BLaER1 treated with 17β-estradiol and CSF1 and Interleukin-3, amounts not matched to agents 10 nM and 100 nM (cell line): ENCODE data around the gene GPATCH1.

ENCODE experiments used
- H3K27ac ChIP-seq, 11 experiments: shearing (Covaris generic); formaldehyde crosslinking; 2 replicates each; pipeline ENCODE4 v1.8.1; 2022
- H3K27me3 ChIP-seq, 11 experiments: shearing (Covaris generic); formaldehyde crosslinking; 2 replicates each; pipeline ENCODE4 v1.8.1; 2022
- H3K36me3 ChIP-seq, 11 experiments: shearing (Covaris generic); formaldehyde crosslinking; 2 replicates each; pipeline ENCODE4 v1.8.1; 2022
- H3K4me1 ChIP-seq, 10 experiments: shearing (Covaris generic); formaldehyde crosslinking; 2 replicates each; pipeline ENCODE4 v1.8.1; 2022
- H3K4me2 ChIP-seq, 11 experiments: shearing (Covaris generic); formaldehyde crosslinking; 2 replicates each; pipeline ENCODE4 v1.8.1; 2022
- H3K4me3 ChIP-seq, 10 experiments: shearing (Covaris generic); formaldehyde crosslinking; 2 replicates each; pipeline ENCODE4 v1.8.1; 2022
- H3K9ac ChIP-seq, 11 experiments: shearing (Covaris generic); formaldehyde crosslinking; 2 replicates each; pipeline ENCODE4 v1.8.1; 2022
- H3K9me3 ChIP-seq, 11 experiments: shearing (Covaris generic); formaldehyde crosslinking; replicated peaks in 1 of 11; 2 replicates each; pipeline ENCODE4 v1.8.1; 2022
- H4K20me1 ChIP-seq, 11 experiments: shearing (Covaris generic); formaldehyde crosslinking; 2 replicates each; pipeline ENCODE4 v1.8.1; 2022
- Cebpa-rat ChIP-seq, 11 experiments: shearing (Covaris generic); IDR thresholded peaks; 2 replicates each; pipeline ENCODE4 v1.8.1; 2022

Gene GPATCH1

GRCh38 chr19:33096005-33096404 is 15.0 kb downstream of the GPATCH1 start:
- Histone ChIP-seq H4K20me1 (peaks cover 0 to 7% (median 0%) of the 10 kb centered on the region in 11 experiments; a peak in 3 of 22 replicates), H3K9ac (no peak overlapping the region), H3K36me3 (peaks cover 84 to 99% (median 92%) of the 10 kb centered on the region in 11 experiments), H3K27me3 (no peaks in the 10 kb centered on the region), H3K4me2 (no peak overlapping the region), H3K4me1 (peaks cover 0 to 5% (median 0%) of the 10 kb centered on the region in 10 experiments; a peak in 1 of 20 replicates), H3K9me3 (no peaks in the 10 kb centered on the region), H3K4me3 (no peak overlapping the region), H3K27ac (no peak overlapping the region)
- TF ChIP-seq Cebpa-rat (IDR thresholded peaks at IDR 0.05), result no peak

DNA sequence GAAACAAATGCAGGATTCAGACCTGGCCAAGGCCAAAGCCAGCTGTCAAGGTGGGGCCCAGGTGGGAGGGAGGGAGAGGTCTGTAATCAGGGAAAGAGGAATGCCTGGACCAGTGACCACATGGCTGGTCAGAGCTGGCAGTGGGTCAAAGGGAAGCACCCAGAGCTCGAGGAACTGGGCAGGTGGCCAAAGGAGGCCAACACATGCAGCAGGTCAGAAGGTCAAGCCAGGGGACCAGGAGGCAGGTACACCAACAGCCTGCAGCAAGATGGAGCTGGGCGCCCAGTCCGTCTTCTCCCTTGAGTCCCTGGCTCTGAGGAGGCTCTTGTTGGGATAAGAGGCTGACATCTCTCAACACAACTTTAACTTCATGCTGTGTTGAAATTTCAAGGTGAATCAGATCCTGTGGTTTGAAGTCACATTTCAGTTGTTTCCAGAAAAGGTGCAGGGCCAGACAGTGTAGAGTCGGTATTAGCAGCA is 17.1 kb downstream of the GPATCH1 start:
- Histone ChIP-seq H3K4me3 (no peak overlapping the region), H3K36me3 (peaks cover 86 to 99% (median 92%) of the 10 kb centered on the region in 11 experiments), H3K27me3 (no peaks in the 10 kb centered on the region), H4K20me1 (peaks cover 0 to 7% (median 0%) of the 10 kb centered on the region in 11 experiments; a peak in 3 of 22 replicates), H3K4me1 (peaks cover 0 to 5% (median 0%) of the 10 kb centered on the region in 10 experiments; a peak in 1 of 20 replicates), H3K27ac (no peak overlapping the region), H3K4me2 (no peak overlapping the region), H3K9ac (no peak overlapping the region), H3K9me3 (no peaks in the 10 kb centered on the region)
- TF ChIP-seq Cebpa-rat (IDR thresholded peaks at IDR 0.05), result no peak

DNA sequence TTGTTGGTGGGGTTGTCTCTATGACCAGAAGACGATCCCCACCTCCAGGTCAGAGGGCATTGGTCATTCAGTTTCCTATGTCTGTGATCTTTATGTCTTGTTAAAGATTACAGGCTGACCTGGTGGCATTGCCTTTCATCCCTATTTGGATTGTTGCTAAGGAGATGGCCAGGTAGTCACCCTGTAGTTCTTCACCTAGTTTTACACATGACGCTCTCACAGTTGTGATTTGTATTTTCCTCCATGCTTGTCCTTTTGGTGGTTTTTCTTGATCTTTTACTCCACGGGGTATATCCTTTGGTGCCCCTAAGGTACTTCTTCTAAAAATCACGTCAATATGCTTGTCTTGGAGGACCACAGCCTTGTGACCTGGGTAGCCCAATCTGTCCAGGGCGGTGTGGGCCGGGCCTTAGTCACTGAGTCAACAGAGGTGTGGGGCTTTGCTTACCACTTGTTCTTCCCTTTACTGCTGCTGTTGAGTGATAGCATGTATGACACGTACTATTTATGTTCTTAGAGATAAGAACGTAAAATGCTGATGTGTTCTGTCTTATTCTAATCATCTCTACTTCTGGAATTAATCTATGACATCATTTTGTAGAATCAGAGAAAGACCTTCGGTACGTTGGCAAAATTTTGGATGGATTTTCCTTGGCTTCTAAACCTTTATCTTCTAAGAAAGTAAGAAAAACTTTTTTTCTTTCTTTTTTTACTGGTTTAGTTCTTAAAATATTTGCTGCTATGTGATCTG is 20.1 kb downstream of the GPATCH1 start:
- H3K27me3 ChIP-seq, result no peaks in the 10 kb centered on the region
- no peak overlapping the region for H3K9ac ChIP-seq
- H3K9me3 ChIP-seq, result no peaks in the 10 kb centered on the region
- no peak overlapping the region for H3K4me3 ChIP-seq
- H3K4me2 ChIP-seq, result no peak overlapping the region
- peaks cover 77 to 95% (median 85%) of the 10 kb centered on the region in 11 experiments for H3K36me3 ChIP-seq
- H3K27ac ChIP-seq, result no peak overlapping the region
- TF ChIP-seq Cebpa-rat (IDR thresholded peaks at IDR 0.05), result no peak
- peaks cover 0 to 6% (median 0%) of the 10 kb centered on the region in 11 experiments; a peak in 3 of 22 replicates for H4K20me1 ChIP-seq
- peaks cover 0 to 5% (median 0%) of the 10 kb centered on the region in 10 experiments; a peak in 1 of 20 replicates for H3K4me1 ChIP-seq

GRCh38 chr19:33102893-33103292 is 21.9 kb downstream of the GPATCH1 start:
- TF ChIP-seq Cebpa-rat (IDR thresholded peaks at IDR 0.05), result no peak
- Histone ChIP-seq H3K27me3 (no peaks in the 10 kb centered on the region), H3K9ac (no peak overlapping the region), H3K4me1 (peaks cover 0 to 5% (median 0%) of the 10 kb centered on the region in 10 experiments; a peak in 1 of 20 replicates), H3K4me3 (no peak overlapping the region), H3K9me3 (no peaks in the 10 kb centered on the region), H3K27ac (no peak overlapping the region), H3K4me2 (no peak overlapping the region), H3K36me3 (peaks cover 80 to 95% (median 86%) of the 10 kb centered on the region in 11 experiments), H4K20me1 (peaks cover 0 to 6% (median 0%) of the 10 kb centered on the region in 11 experiments; a peak in 2 of 22 replicates)

DNA sequence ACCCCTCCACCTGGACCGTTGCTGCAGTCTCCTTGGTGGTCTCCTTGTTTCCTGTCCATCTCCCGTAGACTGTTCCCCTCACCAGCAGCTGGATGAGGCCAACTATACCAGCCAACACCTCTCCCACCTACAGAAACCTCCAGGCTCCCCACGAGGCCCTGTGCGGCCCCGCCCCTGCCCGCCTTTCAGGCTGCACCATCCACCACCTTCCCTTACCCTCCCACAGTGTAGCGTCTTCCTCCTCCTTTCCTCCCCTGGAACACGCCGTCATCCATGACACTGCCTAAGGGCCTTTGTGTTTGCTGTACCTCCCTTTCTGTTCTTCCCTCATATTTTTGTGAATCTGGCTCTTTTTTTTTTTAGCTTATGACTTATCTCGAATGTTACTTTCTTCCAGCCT is 27.2 kb downstream of the GPATCH1 start:
- Histone ChIP-seq H3K27ac (no peak overlapping the region), H3K4me3 (no peak overlapping the region), H3K36me3 (peaks cover 87 to 97% (median 92%) of the 10 kb centered on the region in 11 experiments)

DNA sequence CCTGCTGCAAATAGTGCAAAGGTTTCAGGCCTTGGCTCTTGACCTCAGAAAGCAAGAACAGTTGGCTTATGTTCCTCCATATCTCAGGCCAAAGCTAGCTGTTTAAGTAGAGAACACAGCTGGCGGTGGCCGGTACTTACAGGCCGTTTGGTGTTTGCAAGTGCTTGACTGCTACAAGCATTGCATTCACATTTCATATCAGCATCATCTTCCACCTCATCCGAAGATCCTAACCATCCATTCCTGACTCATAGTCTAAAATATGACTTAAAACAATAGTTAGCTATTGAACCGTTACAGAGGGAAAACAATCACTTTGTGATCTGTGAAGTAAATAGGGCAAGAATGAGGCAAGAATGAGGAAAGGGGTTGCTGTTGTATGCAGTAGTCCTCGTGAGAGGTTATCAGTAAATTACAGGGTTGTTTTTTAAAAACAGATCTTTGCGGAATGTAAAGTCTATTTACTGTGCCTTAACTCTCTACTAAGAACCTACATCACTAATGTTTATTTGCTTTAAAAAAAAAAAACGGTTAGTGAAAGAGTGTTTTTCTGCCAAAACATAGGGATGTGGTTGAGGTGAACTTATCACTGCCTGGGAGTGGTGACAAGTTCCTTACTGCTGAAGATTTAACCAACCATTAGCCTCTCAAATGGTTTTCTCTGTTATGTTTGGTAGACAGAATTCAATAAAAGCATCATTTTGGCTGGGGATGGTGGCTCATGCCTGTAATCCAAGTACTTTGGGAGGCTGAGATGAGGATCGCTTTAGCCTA is 29.3 kb downstream of the GPATCH1 start:
- Histone ChIP-seq H3K36me3 (peaks cover 90 to 100% (median 96%) of the 10 kb centered on the region in 11 experiments), H3K4me3 (no peak overlapping the region), H3K4me1 (no peaks in the 10 kb centered on the region), H3K9me3 (no peaks in the 10 kb centered on the region), H3K27ac (no peak overlapping the region), H3K27me3 (no peaks in the 10 kb centered on the region), H4K20me1 (no peaks in the 10 kb centered on the region; a peak in 1 of 22 replicates), H3K9ac (no peak overlapping the region), H3K4me2 (no peak overlapping the region)
- TF ChIP-seq Cebpa-rat (IDR thresholded peaks at IDR 0.05), result no peak

More for the DNA sequence above, 27.2 kb downstream of the GPATCH1 start:
- Histone ChIP-seq H3K9ac (no peak overlapping the region), H4K20me1 (no peaks in the 10 kb centered on the region; a peak in 2 of 22 replicates), H3K27me3 (no peaks in the 10 kb centered on the region), H3K9me3 (no peaks in the 10 kb centered on the region), H3K4me1 (no peaks in the 10 kb centered on the region), H3K4me2 (no peak overlapping the region)
- no peak for TF ChIP-seq Cebpa-rat (IDR thresholded peaks at IDR 0.05)

DNA sequence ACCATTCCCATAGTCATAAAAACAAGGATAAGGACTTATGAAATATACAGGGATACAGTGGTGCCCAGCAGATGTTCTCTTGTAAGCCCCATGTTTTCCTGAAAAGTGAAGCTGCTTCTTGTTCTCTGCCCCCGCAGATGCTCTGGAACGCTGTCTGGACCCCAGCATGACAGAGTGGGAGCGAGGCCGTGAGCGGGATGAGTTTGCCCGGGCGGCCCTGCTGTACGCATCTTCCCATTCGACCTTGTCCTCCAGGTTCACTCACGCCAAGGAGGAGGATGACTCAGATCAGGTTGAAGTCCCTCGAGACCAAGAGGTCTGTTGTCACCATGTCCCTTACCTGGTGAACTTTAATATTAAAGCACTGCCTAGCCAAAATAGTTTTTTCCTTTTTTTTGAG is 30.6 kb downstream of the GPATCH1 start:
- H3K27me3 ChIP-seq, result no peaks in the 10 kb centered on the region
- no peaks in the 10 kb centered on the region for H3K4me1 ChIP-seq
- no peak overlapping the region for H3K4me2 ChIP-seq
- no peak for TF ChIP-seq Cebpa-rat (IDR thresholded peaks at IDR 0.05)
- no peak overlapping the region for H3K4me3 ChIP-seq
- H4K20me1 ChIP-seq, result no peaks in the 10 kb centered on the region; a peak in 1 of 22 replicates
- peaks cover 91 to 100% (median 99%) of the 10 kb centered on the region in 11 experiments for H3K36me3 ChIP-seq
- H3K9ac ChIP-seq, result no peak overlapping the region
- no peak overlapping the region for H3K27ac ChIP-seq
- no peaks in the 10 kb centered on the region for H3K9me3 ChIP-seq

DNA sequence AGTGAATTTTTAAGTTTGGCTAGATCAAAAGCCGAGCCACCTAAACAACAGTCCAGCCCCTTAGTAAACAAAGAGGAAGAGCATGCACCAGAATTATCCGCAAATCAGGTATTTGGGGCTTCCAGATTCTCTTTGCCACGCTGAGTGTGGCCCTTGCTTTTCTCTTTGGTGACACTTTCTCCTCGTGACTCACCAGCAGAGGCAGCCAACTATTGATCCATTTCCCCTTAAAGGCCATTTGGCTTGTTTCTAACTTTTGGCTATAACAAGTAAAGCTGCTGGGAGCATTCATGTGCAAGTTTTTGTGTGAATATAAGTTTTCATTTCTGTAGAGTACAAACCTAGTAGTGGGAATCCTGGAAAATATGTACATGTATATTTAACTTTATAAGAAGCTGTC is 33.3 kb downstream of the GPATCH1 start:
- H4K20me1 ChIP-seq, result no peaks in the 10 kb centered on the region; a peak in 1 of 22 replicates
- no peak overlapping the region for H3K4me3 ChIP-seq
- TF ChIP-seq Cebpa-rat (IDR thresholded peaks at IDR 0.05), result no peak
- no peaks in the 10 kb centered on the region for H3K9me3 ChIP-seq
- no peaks in the 10 kb centered on the region for H3K4me1 ChIP-seq
- H3K27ac ChIP-seq, result no peak overlapping the region
- H3K36me3 ChIP-seq, result peaks cover 89 to 100% (median 98%) of the 10 kb centered on the region in 11 experiments
- H3K9ac ChIP-seq, result no peak overlapping the region
- H3K27me3 ChIP-seq, result no peaks in the 10 kb centered on the region
- no peak overlapping the region for H3K4me2 ChIP-seq

- Histone ChIP-seq H4K20me1 (no peaks in the 10 kb centered on the region; a peak in 1 of 22 replicates), H3K4me3 (no peak overlapping the region), H3K36me3 (peaks cover 67 to 94% (median 91%) of the 10 kb centered on the region in 11 experiments), H3K4me1 (no peaks in the 10 kb centered on the region), H3K9ac (no peak overlapping the region), H3K9me3 (no peaks in the 10 kb centered on the region), H3K27ac (no peak overlapping the region), H3K27me3 (no peaks in the 10 kb centered on the region), H3K4me2 (no peak overlapping the region)
- no peak for TF ChIP-seq Cebpa-rat (IDR thresholded peaks at IDR 0.05)
Observed at GRCh38 chr19:33117501-33117900, 36.5 kb downstream of the GPATCH1 start.
